Hepatocyte (in vitro differentiated cells): ENCODE measurements around the gene ASAP2. TPM values are rescaled to one million over a fixed set of nuclear protein-coding genes. Genes with fewer than 3 reads are reported as not detected.

Source experiments
- DNase-seq: peaks from one replicate; pipeline ENCODE4 v3.0.0-alpha.2; 2016; ENCODE audit warnings: low spot score
- H2AFZ ChIP-seq: fragments of 200-600 bp; sonication (generic); 2 replicates; pipeline ENCODE4 v1.6.0; 2016; ENCODE audit warnings: antibody characterized with exemption, mild to moderate bottlenecking
- H3K27ac ChIP-seq: fragments of 200-600 bp; sonication (generic); 2 replicates; pipeline ENCODE4 v1.5.1; 2016; ENCODE audit warnings: mild to moderate bottlenecking
- H3K27me3 ChIP-seq: fragments of 200-600 bp; sonication (generic); 2 replicates; pipeline ENCODE4 v1.6.1; 2016
- H3K36me3 ChIP-seq: fragments of 200-600 bp; sonication (generic); replicated peaks from 2 replicates; pipeline ENCODE4 v1.5.1; 2016; ENCODE audit warnings: low read depth; ENCODE audit not compliant: insufficient read depth
- H3K4me1 ChIP-seq: fragments of 200-600 bp; sonication (generic); 2 replicates; pipeline ENCODE4 v1.5.1; 2016; ENCODE audit warnings: mild to moderate bottlenecking, moderate library complexity; ENCODE audit not compliant: insufficient read depth
- H3K4me2 ChIP-seq: fragments of 200-600 bp; sonication (generic); 2 replicates; pipeline ENCODE4 v1.6.0; 2016
- H3K4me3 ChIP-seq: fragments of 200-600 bp; sonication (generic); 2 replicates; pipeline ENCODE4 v1.5.1; 2016; ENCODE audit warnings: mild to moderate bottlenecking
- H3K79me2 ChIP-seq: fragments of 200-600 bp; sonication (generic); 2 replicates; pipeline ENCODE4 v1.6.0; 2017; ENCODE audit warnings: mild to moderate bottlenecking
- H3K9me2 ChIP-seq: fragments of 200-600 bp; sonication (generic); replicated peaks from 2 replicates; pipeline ENCODE4 v1.6.0; 2017; ENCODE audit warnings: mild to moderate bottlenecking; ENCODE audit not compliant: insufficient read depth
- H3K9me3 ChIP-seq: fragments of 200-600 bp; sonication (generic); 2 replicates; pipeline ENCODE4 v1.5.1; 2016; ENCODE audit warnings: low read depth, mild to moderate bottlenecking
- H4K20me1 ChIP-seq: fragments of 200-600 bp; sonication (generic); 2 replicates; pipeline ENCODE4 v1.6.0; 2016; ENCODE audit warnings: mild to moderate bottlenecking; ENCODE audit not compliant: insufficient read depth, poor library complexity, severe bottlenecking
- EZH2 ChIP-seq: fragments of 200-600 bp; sonication (generic); IDR thresholded peaks from 2 replicates; pipeline ENCODE4 v1.6.1; 2016; ENCODE audit warnings: antibody characterized with exemption, mild to moderate bottlenecking, borderline replicate concordance
- EZH2phosphoT487 ChIP-seq: fragments of 200-600 bp; sonication (generic); IDR thresholded peaks from one replicate; pipeline ENCODE4 v1.6.1; 2018; ENCODE audit warnings: antibody characterized with exemption, mild to moderate bottlenecking, low read depth, moderate library complexity; ENCODE audit not compliant: unreplicated experiment, severe bottlenecking
- WGBS: methylation state at CpG from one replicate; pipeline ENCODE4 v1.1.6; 2016; ENCODE audit warnings: low lambda C conversion rate; ENCODE audit errors: missing lambda C conversion rate; 5-methylcytosine and 5-hydroxymethylcytosine counted together
- polyA plus RNA-seq: library from polyadenylated mRNA; unstranded; fragments of >200 nt; fragmentation: Nextera tagmentation; extraction: Ambion mirVana; gene quantifications from 2 replicates; pipeline ENCODE4 v1.2.1, GENCODE V29; 2016
- total RNA-seq: library from RNA; depleted of rRNA; stranded (reverse); fragments of >200 nt; gene quantifications from 2 replicates; pipeline ENCODE4 v1.2.3, GENCODE V29; 2014
- TF ChIP-seq, protein P1 (sequence below): fragments of 200-600 bp; sonication (generic); IDR thresholded peaks from 2 replicates; pipeline ENCODE4 v1.5.1; 2016; ENCODE audit warnings: antibody characterized with exemption, mild to moderate bottlenecking; ENCODE audit not compliant: poor library complexity

ASAP2 gene
- total and polyA plus RNA-seq, 2 experiments from 2014 or later = 13.7 to 21.3 TPM

GRCh38 chr2:9244985-9245544, 38.5 kb downstream of the ASAP2 start:
- peaks cover 8% of the 10 kb centered on the region for H4K20me1 ChIP-seq
- DNase-seq = no peak
- H3K27ac ChIP-seq = no peak overlapping the region
- peaks cover 24% of the 10 kb centered on the region for H3K4me1 ChIP-seq
- H3K79me2 ChIP-seq = peaks cover 97% of the 10 kb centered on the region
- H3K4me2 ChIP-seq = no peak overlapping the region
- H3K9me2 ChIP-seq = no peaks in the 10 kb centered on the region
- H2AFZ ChIP-seq = no peak overlapping the region
- H3K9me3 ChIP-seq = no peaks in the 10 kb centered on the region
- no peaks in the 10 kb centered on the region for H3K27me3 ChIP-seq
- H3K36me3 ChIP-seq = no peaks in the 10 kb centered on the region
- H3K4me3 ChIP-seq = no peak overlapping the region
- WGBS = 57% methylated on average over 7 of the region's 7 CpGs
- TF ChIP-seq EZH2phosphoT487 (no peak), EZH2 (no peak)
- TF ChIP-seq, protein P1, sequence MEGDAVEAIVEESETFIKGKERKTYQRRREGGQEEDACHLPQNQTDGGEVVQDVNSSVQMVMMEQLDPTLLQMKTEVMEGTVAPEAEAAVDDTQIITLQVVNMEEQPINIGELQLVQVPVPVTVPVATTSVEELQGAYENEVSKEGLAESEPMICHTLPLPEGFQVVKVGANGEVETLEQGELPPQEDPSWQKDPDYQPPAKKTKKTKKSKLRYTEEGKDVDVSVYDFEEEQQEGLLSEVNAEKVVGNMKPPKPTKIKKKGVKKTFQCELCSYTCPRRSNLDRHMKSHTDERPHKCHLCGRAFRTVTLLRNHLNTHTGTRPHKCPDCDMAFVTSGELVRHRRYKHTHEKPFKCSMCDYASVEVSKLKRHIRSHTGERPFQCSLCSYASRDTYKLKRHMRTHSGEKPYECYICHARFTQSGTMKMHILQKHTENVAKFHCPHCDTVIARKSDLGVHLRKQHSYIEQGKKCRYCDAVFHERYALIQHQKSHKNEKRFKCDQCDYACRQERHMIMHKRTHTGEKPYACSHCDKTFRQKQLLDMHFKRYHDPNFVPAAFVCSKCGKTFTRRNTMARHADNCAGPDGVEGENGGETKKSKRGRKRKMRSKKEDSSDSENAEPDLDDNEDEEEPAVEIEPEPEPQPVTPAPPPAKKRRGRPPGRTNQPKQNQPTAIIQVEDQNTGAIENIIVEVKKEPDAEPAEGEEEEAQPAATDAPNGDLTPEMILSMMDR = no peak

GRCh38 chr2:9247177-9247576, 40.6 kb downstream of the ASAP2 start:
- Histone ChIP-seq H3K9me2 (no peaks in the 10 kb centered on the region), H3K36me3 (no peaks in the 10 kb centered on the region), H3K79me2 (peaks cover 83% of the 10 kb centered on the region), H3K27me3 (no peaks in the 10 kb centered on the region), H3K4me2 (no peak overlapping the region), H3K4me1 (peaks cover 43% of the 10 kb centered on the region), H3K9me3 (no peaks in the 10 kb centered on the region), H3K27ac (no peak overlapping the region), H2AFZ (no peak overlapping the region), H4K20me1 (peaks cover 8% of the 10 kb centered on the region), H3K4me3 (no peak overlapping the region)
- WGBS = 93% methylated on average over 13 of the region's 13 CpGs
- no peak for DNase-seq
- TF ChIP-seq EZH2phosphoT487 (no peak), EZH2 (no peak)
- TF ChIP-seq, protein P1 = no peak

DNA sequence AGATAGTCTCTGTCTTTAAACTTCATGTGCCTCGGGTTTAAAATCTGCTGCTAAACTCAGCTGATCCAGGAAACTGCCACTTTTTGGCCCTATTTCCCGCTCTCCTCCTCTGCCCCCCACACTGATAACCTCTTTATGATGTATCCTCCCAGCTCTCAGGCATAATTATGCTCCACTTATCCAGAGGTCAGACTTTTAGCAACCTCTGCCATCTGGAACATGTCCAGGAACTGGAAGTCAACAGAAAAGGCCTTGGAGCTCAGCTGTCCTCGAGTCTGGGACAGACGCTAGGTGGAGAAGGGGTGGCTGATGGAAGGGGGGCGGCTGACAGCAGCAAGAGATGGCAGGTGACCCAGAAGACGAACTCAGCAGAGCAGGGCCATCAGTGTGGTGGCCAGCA, 41.2 kb downstream of the ASAP2 start:
- H3K4me2 ChIP-seq = no peak overlapping the region
- H3K27me3 ChIP-seq = no peaks in the 10 kb centered on the region
- no peak overlapping the region for H3K27ac ChIP-seq
- WGBS = 65% methylated on average over 6 of the region's 6 CpGs
- no peak overlapping the region for H3K4me3 ChIP-seq
- peaks cover 43% of the 10 kb centered on the region for H3K4me1 ChIP-seq
- H3K9me2 ChIP-seq = no peaks in the 10 kb centered on the region
- no peaks in the 10 kb centered on the region for H3K36me3 ChIP-seq
- DNase-seq = no peak
- peaks cover 8% of the 10 kb centered on the region for H4K20me1 ChIP-seq
- TF ChIP-seq EZH2 (no peak), EZH2phosphoT487 (no peak)
- TF ChIP-seq, protein P1 = no peak
- H2AFZ ChIP-seq = no peak overlapping the region
- H3K79me2 ChIP-seq = peaks cover 81% of the 10 kb centered on the region
- no peaks in the 10 kb centered on the region for H3K9me3 ChIP-seq

DNA sequence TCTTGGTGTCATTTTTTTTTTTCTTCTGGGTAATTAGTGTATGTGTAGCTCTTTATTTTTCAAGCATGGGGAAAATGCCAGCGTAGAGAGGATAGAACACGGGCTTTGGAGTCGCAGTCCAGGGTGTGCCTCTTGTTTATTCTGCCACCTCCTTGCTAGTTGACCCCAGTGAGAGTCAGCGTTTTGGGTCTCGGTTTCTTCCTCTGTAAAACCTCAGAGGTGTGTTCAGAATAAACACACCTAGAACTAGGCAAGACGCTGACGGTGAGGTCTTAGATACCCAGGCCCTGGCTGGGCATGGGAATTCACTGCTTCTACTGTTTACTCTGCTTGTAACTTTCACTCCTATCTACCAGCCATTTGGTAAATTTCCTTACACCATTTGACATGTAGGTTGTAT, 41.8 kb downstream of the ASAP2 start:
- no peaks in the 10 kb centered on the region for H3K9me3 ChIP-seq
- no peak overlapping the region for H2AFZ ChIP-seq
- DNase-seq = no peak
- H3K9me2 ChIP-seq = no peaks in the 10 kb centered on the region
- H3K79me2 ChIP-seq = peaks cover 83% of the 10 kb centered on the region
- H3K27ac ChIP-seq = no peak overlapping the region
- WGBS = 81% methylated on average over 7 of the region's 7 CpGs
- TF ChIP-seq EZH2 (no peak), EZH2phosphoT487 (no peak)
- TF ChIP-seq, protein P1 = no peak
- H3K4me2 ChIP-seq = no peak overlapping the region
- peaks cover 43% of the 10 kb centered on the region for H3K4me1 ChIP-seq
- no peaks in the 10 kb centered on the region for H3K27me3 ChIP-seq
- no peaks in the 10 kb centered on the region for H3K36me3 ChIP-seq
- no peak overlapping the region for H3K4me3 ChIP-seq
- H4K20me1 ChIP-seq = peaks cover 8% of the 10 kb centered on the region
